Neuronal stem cell (in vitro differentiated cells): ENCODE results near the gene NOC3L.

Source experiments
- DNase-seq: peaks from one replicate; pipeline ENCODE4 v3.0.0-alpha.2; 2013; ENCODE audit warnings: low spot score
- H2AFZ ChIP-seq: one replicate; pipeline ENCODE4 v1.6.1; 2013; ENCODE audit warnings: mild to moderate bottlenecking, low read length, inconsistent platforms
- H2AK5ac ChIP-seq: 2 replicates; pipeline ENCODE4 v1.6.1; 2013; ENCODE audit warnings: low read depth, mild to moderate bottlenecking, inconsistent platforms, low read length, moderate library complexity, mixed read lengths
- H2BK120ac ChIP-seq: 2 replicates; pipeline ENCODE4 v1.6.1; 2013; ENCODE audit warnings: low read depth, mild to moderate bottlenecking, inconsistent platforms, low read length, moderate library complexity, mixed read lengths
- H2BK12ac ChIP-seq: one replicate; pipeline ENCODE4 v1.6.1; 2013; ENCODE audit warnings: low read length, inconsistent platforms
- H2BK15ac ChIP-seq: 2 replicates; pipeline ENCODE4 v1.6.1; 2013; ENCODE audit warnings: mild to moderate bottlenecking, low read length, inconsistent platforms, mixed read lengths
- H2BK5ac ChIP-seq: one replicate; pipeline ENCODE4 v1.6.1; 2013; ENCODE audit warnings: inconsistent platforms, mild to moderate bottlenecking, low read length, moderate library complexity
- H3K14ac ChIP-seq: one replicate; pipeline ENCODE4 v1.6.1; 2013; ENCODE audit warnings: low read length, inconsistent platforms
- H3K18ac ChIP-seq: 2 replicates; pipeline ENCODE4 v1.6.1; 2013; ENCODE audit warnings: low read length, inconsistent platforms
- H3K23ac ChIP-seq: 2 replicates; pipeline ENCODE4 v1.6.1; 2013; ENCODE audit warnings: low read depth, mild to moderate bottlenecking, mixed read lengths, low read length, inconsistent platforms; ENCODE audit not compliant: poor library complexity
- H3K27ac ChIP-seq: replicated peaks from 3 replicates; pipeline ENCODE4 v1.5.1; 2013; ENCODE audit warnings: low read length, inconsistent platforms
- H3K27me3 ChIP-seq, 3 experiments: 2 replicates each; pipeline ENCODE4 v1.6.1; 2013; ENCODE audit warnings: low read length in 3 of 3, mild to moderate bottlenecking in 2 of 3, inconsistent platforms in 1 of 3, low read depth in 1 of 3, mixed read lengths in 1 of 3, moderate library complexity in 1 of 3; ENCODE audit not compliant: control insufficient read depth in 3 of 3, insufficient read depth in 3 of 3
- H3K36me3 ChIP-seq, 2 donors: replicated peaks in 1 of 2; 2 replicates each; pipeline ENCODE4 v1.6.1; 2013; ENCODE audit warnings: low read length in 2 of 2; ENCODE audit not compliant: control insufficient read depth in 2 of 2, insufficient read depth in 2 of 2
- H3K4ac ChIP-seq: 2 replicates; pipeline ENCODE4 v1.6.1; 2013; ENCODE audit warnings: inconsistent platforms, mild to moderate bottlenecking, low read length, moderate library complexity
- H3K4me1 ChIP-seq, 2 donors: 1 replicate in 1 of 2; 2 replicates in 1 of 2; pipeline ENCODE4 v1.6.1; 2013; ENCODE audit warnings: low read length in 2 of 2, low read depth in 1 of 2; ENCODE audit not compliant: control insufficient read depth in 2 of 2, insufficient read depth in 1 of 2
- H3K4me2 ChIP-seq: one replicate; pipeline ENCODE4 v1.6.1; 2013; ENCODE audit warnings: mild to moderate bottlenecking, low read length, inconsistent platforms; ENCODE audit not compliant: insufficient read depth, poor library complexity, severe bottlenecking
- H3K4me3 ChIP-seq, 2 donors: 2 replicates each; pipeline ENCODE4 v1.5.1; 2013; ENCODE audit warnings: low read length in 2 of 2, mild to moderate bottlenecking in 2 of 2, inconsistent platforms in 1 of 2, moderate library complexity in 1 of 2
- H3K79me1 ChIP-seq: one replicate; pipeline ENCODE4 v1.6.1; 2013; ENCODE audit warnings: low read depth, mild to moderate bottlenecking, inconsistent platforms, low read length, moderate library complexity
- H3K9ac ChIP-seq: one replicate; pipeline ENCODE4 v1.6.1; 2013; ENCODE audit warnings: mild to moderate bottlenecking, low read depth, low read length, inconsistent platforms; ENCODE audit not compliant: poor library complexity
- H3K9me3 ChIP-seq, 2 donors: replicated peaks in 1 of 2; 2 replicates each; pipeline versions ENCODE3 to v1.6.1; 2013; ENCODE audit warnings: low read length in 2 of 2, mild to moderate bottlenecking in 2 of 2, inconsistent platforms in 1 of 2, low read depth in 1 of 2, mixed read lengths in 1 of 2, moderate library complexity in 1 of 2; ENCODE audit not compliant: control insufficient read depth in 2 of 2, insufficient read depth in 1 of 2
- H4K8ac ChIP-seq: one replicate; pipeline ENCODE4 v1.6.1; 2013; ENCODE audit warnings: low read depth, mild to moderate bottlenecking, inconsistent platforms, low read length, moderate library complexity
- H4K91ac ChIP-seq: one replicate; pipeline ENCODE4 v1.6.1; 2013; ENCODE audit warnings: low read length, low read depth, mild to moderate bottlenecking, inconsistent platforms; ENCODE audit not compliant: poor library complexity
- WGBS, 2 donors: extraction: QIAGEN DNeasy Blood & Tissue Kit; methylation state at CpG; one replicate each; pipeline ENCODE4 v1.1.7; 2013; ENCODE audit warnings: missing lambda C conversion rate in 2 of 2, mixed read lengths in 1 of 2; ENCODE audit not compliant: insufficient read length in 2 of 2, insufficient replicate concordance in 1 of 2; ENCODE audit errors: extremely low coverage in 2 of 2; 5-methylcytosine and 5-hydroxymethylcytosine counted together

The NOC3L gene

DNA sequence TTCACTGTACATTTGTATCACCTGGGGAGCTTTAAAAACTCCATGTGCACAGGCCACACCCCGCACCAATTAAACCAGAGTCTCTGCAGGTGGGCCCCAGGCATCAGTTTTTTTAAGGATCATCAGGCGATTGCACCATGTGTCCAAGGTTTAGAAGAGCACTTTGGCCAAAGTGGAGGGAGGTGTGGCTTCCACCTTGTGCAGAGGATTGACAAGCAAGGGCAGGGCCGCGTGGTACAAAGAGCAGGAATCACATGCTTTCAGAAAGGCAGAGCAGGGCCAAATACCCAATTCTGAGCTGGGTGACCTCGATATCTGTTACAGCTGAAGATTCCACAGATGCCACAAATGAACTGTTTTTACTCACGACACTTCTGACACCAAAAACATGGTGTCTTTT lies 52.4 kb downstream of the NOC3L start:
- WGBS, 2 donors, result no CpG with 5 or more reads among the region's 6 CpGs
- Histone ChIP-seq H3K14ac (no peak overlapping the region), H3K4me3 (no peak overlapping the region), H3K27ac (no peak overlapping the region), H3K18ac (no peak overlapping the region), H4K8ac (no peak overlapping the region), H3K9me3 (no peaks in the 10 kb centered on the region), H3K9ac (no peak overlapping the region), H3K4me1 (no peaks in the 10 kb centered on the region), H3K27me3 (no peaks in the 10 kb centered on the region), H3K4me2 (no peak overlapping the region), H3K4ac (no peak overlapping the region), H3K36me3 (no peaks in the 10 kb centered on the region), H2AFZ (no peak overlapping the region), H3K79me1 (no peaks in the 10 kb centered on the region), H2BK5ac (no peak overlapping the region), H3K23ac (no peak overlapping the region), H2BK12ac (no peak overlapping the region), H2BK120ac (no peak overlapping the region), H2AK5ac (no peak overlapping the region), H4K91ac (no peak overlapping the region), H2BK15ac (no peak overlapping the region)
- DNase-seq, result no peak

DNA sequence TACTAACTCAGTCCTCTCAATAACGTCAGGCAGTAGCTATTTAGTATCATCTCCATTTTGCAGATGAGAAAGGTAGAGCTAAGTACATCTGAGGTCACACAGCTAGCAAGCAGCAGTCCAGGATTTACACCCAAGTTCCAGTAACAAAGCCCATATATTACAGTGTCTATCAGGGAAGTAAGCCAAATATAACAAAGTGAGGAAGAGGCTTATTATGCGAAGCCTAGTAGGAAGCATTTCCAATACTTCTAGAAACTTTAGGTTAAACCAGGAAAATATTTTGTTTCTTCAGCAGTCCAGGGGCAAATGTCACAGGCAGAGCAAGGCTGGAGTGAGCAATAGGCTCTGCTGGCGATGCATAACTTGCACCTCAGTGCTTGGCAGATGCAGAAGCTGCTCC lies 53.9 kb downstream of the NOC3L start:
- no peaks in the 10 kb centered on the region for H3K36me3 ChIP-seq
- DNase-seq, result no peak
- no peak overlapping the region for H2BK5ac ChIP-seq
- H3K18ac ChIP-seq, result no peak overlapping the region
- H2AK5ac ChIP-seq, result no peak overlapping the region
- H3K4me2 ChIP-seq, result no peak overlapping the region
- no CpG with 5 or more reads among the region's 3 CpGs for WGBS, 2 donors
- no peak overlapping the region for H4K91ac ChIP-seq
- no peaks in the 10 kb centered on the region for H3K9me3 ChIP-seq
- no peak overlapping the region for H3K23ac ChIP-seq
- no peak overlapping the region for H3K4me3 ChIP-seq
- no peak overlapping the region for H3K14ac ChIP-seq
- H3K4ac ChIP-seq, result no peak overlapping the region
- no peak overlapping the region for H3K27ac ChIP-seq
- H4K8ac ChIP-seq, result no peak overlapping the region
- H3K9ac ChIP-seq, result no peak overlapping the region
- H3K4me1 ChIP-seq, result no peaks in the 10 kb centered on the region
- no peak overlapping the region for H2BK12ac ChIP-seq
- H2AFZ ChIP-seq, result no peak overlapping the region
- H3K27me3 ChIP-seq, result no peaks in the 10 kb centered on the region
- H3K79me1 ChIP-seq, result no peaks in the 10 kb centered on the region
- H2BK120ac ChIP-seq, result no peak overlapping the region
- no peak overlapping the region for H2BK15ac ChIP-seq

- DNase-seq, result no peak
- no peak overlapping the region for H3K18ac ChIP-seq
- no peak overlapping the region for H2AFZ ChIP-seq
- H2BK5ac ChIP-seq, result no peak overlapping the region
- no peak overlapping the region for H3K4me2 ChIP-seq
- no peaks in the 10 kb centered on the region for H3K79me1 ChIP-seq
- no peaks in the 10 kb centered on the region for H3K9me3 ChIP-seq
- no peak overlapping the region for H4K91ac ChIP-seq
- peak overlapping the region in 1 of 2 donors; percentile 24 for H3K4me3 ChIP-seq
- no peak overlapping the region for H3K27ac ChIP-seq
- H2BK12ac ChIP-seq, result no peak overlapping the region
- no peak overlapping the region for H4K8ac ChIP-seq
- WGBS, 2 donors, result no CpG with 5 or more reads among the region's 5 CpGs
- H3K9ac ChIP-seq, result no peak overlapping the region
- H3K4me1 ChIP-seq, result no peaks in the 10 kb centered on the region
- H3K27me3 ChIP-seq, result no peaks in the 10 kb centered on the region
- no peak overlapping the region for H2BK15ac ChIP-seq
- no peak overlapping the region for H3K14ac ChIP-seq
- H3K23ac ChIP-seq, result no peak overlapping the region
- H3K4ac ChIP-seq, result no peak overlapping the region
- no peak overlapping the region for H2AK5ac ChIP-seq
- no peak overlapping the region for H2BK120ac ChIP-seq
- no peaks in the 10 kb centered on the region for H3K36me3 ChIP-seq
Observed at GRCh38 chr10:94307046-94307615, 55.6 kb downstream of the NOC3L start.

- Histone ChIP-seq H2BK12ac (no peak overlapping the region), H3K4me2 (no peak overlapping the region), H2AFZ (no peak overlapping the region), H2BK120ac (no peak overlapping the region), H4K91ac (no peak overlapping the region), H3K9ac (no peak overlapping the region), H3K79me1 (no peaks in the 10 kb centered on the region), H4K8ac (no peak overlapping the region), H3K4me1 (no peaks in the 10 kb centered on the region), H2BK15ac (no peak overlapping the region), H3K23ac (no peak overlapping the region), H3K27me3 (no peaks in the 10 kb centered on the region), H2AK5ac (no peak overlapping the region), H3K4me3 (no peak overlapping the region), H3K27ac (no peak overlapping the region), H3K14ac (no peak overlapping the region), H3K18ac (no peak overlapping the region), H3K4ac (no peak overlapping the region), H2BK5ac (no peak overlapping the region), H3K9me3 (no peaks in the 10 kb centered on the region), H3K36me3 (no peaks in the 10 kb centered on the region)
- no CpG with 5 or more reads among the region's 1 CpG for WGBS, 2 donors
- no peak for DNase-seq
Observed at GRCh38 chr10:94303929-94304328, 58.8 kb downstream of the NOC3L start.
